GM23338 (cell line): Measurements from ENCODE around the gene RCSD1. TPM values are rescaled to one million over a fixed set of nuclear protein-coding genes. Genes with fewer than 3 reads are reported as not detected.

Experiments
- ATAC-seq: fragments of 200-7000 bp; cut with Tn5 transposase; 3 replicates; pipeline ENCODE4 v1.9.1; 2020
- DNase-seq: peaks from one replicate; pipeline ENCODE4 v3.0.0-alpha.2; 2015; ENCODE audit warnings: low spot score
- H2AFZ ChIP-seq: fragments of 200-600 bp; sonication (generic); 2 replicates; pipeline ENCODE4 v1.8.0; 2016; ENCODE audit warnings: antibody characterized with exemption, mild to moderate bottlenecking, moderate library complexity
- H3F3A ChIP-seq: fragments of 200-600 bp; sonication (generic); replicated peaks from 2 replicates; pipeline ENCODE4 v1.8.0; 2017; ENCODE audit warnings: antibody characterized with exemption, mixed run types, low read depth
- H3K27ac ChIP-seq: fragments of 200-600 bp; sonication (generic); 2 replicates; pipeline ENCODE4 v1.6.1; 2016; ENCODE audit warnings: low read depth
- H3K27me3 ChIP-seq: fragments of 200-600 bp; sonication (generic); 2 replicates; pipeline ENCODE4 v1.8.0; 2016; ENCODE audit warnings: mild to moderate bottlenecking, mixed run types, moderate library complexity; ENCODE audit not compliant: insufficient read depth
- H3K36me3 ChIP-seq: fragments of 200-600 bp; sonication (generic); 2 replicates; pipeline ENCODE4 v1.8.0; 2016; ENCODE audit warnings: mild to moderate bottlenecking; ENCODE audit not compliant: insufficient read depth
- H3K4me1 ChIP-seq: fragments of 200-600 bp; sonication (generic); 2 replicates; pipeline ENCODE4 v1.8.0; 2016; ENCODE audit warnings: mild to moderate bottlenecking, moderate library complexity; ENCODE audit not compliant: insufficient read depth
- H3K4me2 ChIP-seq: fragments of 200-600 bp; sonication (generic); 2 replicates; pipeline ENCODE4 v1.7.1; 2017; ENCODE audit warnings: mixed run types
- H3K4me3 ChIP-seq: fragments of 200-600 bp; sonication (generic); 2 replicates; pipeline ENCODE4 v1.6.1; 2016; ENCODE audit warnings: mixed run types
- H3K79me2 ChIP-seq: fragments of 200-600 bp; sonication (generic); replicated peaks from 2 replicates; pipeline ENCODE4 v1.8.0; 2017; ENCODE audit warnings: mild to moderate bottlenecking; ENCODE audit not compliant: insufficient read depth
- H3K9me2 ChIP-seq: fragments of 200-600 bp; sonication (generic); 2 replicates; pipeline ENCODE4 v1.8.0; 2017; ENCODE audit not compliant: insufficient read depth
- H4K20me1 ChIP-seq: fragments of 200-600 bp; sonication (generic); replicated peaks from 2 replicates; pipeline ENCODE4 v1.8.0; 2017; ENCODE audit warnings: mild to moderate bottlenecking; ENCODE audit not compliant: insufficient read depth
- H3K27ac Mint-ChIP-seq: 2 replicates; pipeline ENCODE4 v1.8.0; 2020; ENCODE audit warnings: inconsistent platforms, mild to moderate bottlenecking, moderate library complexity, mixed read lengths
- H3K27me3 Mint-ChIP-seq: 3 replicates; pipeline ENCODE4 v1.8.0; 2022; ENCODE audit warnings: low read depth, mild to moderate bottlenecking, moderate library complexity, mixed read lengths, inconsistent platforms; ENCODE audit not compliant: insufficient read depth, poor library complexity
- H3K36me3 Mint-ChIP-seq: 3 replicates; pipeline ENCODE4 v1.8.0; 2021; ENCODE audit warnings: low read depth, mild to moderate bottlenecking, inconsistent platforms, moderate library complexity, mixed read lengths
- H3K4me1 Mint-ChIP-seq: 3 replicates; pipeline ENCODE4 v1.8.0; 2020; ENCODE audit warnings: mild to moderate bottlenecking, inconsistent platforms, mixed read lengths
- H3K4me3 Mint-ChIP-seq: 3 replicates; pipeline ENCODE4 v1.8.0; 2021; ENCODE audit warnings: moderate library complexity, mild to moderate bottlenecking, inconsistent platforms, mixed read lengths
- H3K9me3 Mint-ChIP-seq: 3 replicates; pipeline ENCODE4 v1.8.0; 2020; ENCODE audit warnings: moderate library complexity, mild to moderate bottlenecking, inconsistent platforms, mixed read lengths
- CREB1 ChIP-seq: fragments of 250-450 bp; sonication (Bioruptor Pico); IDR thresholded peaks from 2 replicates; pipeline ENCODE4 v1.5.0; 2020; ENCODE audit warnings: low read depth, mild to moderate bottlenecking, moderate library complexity
- EZH2 ChIP-seq: fragments of 200-600 bp; sonication (generic); IDR thresholded peaks from one replicate; pipeline ENCODE4 v1.8.0; 2017; ENCODE audit warnings: antibody characterized with exemption, mild to moderate bottlenecking, low read depth; ENCODE audit not compliant: unreplicated experiment
- EZH2phosphoT487 ChIP-seq: fragments of 200-600 bp; sonication (generic); IDR thresholded peaks from one replicate; pipeline ENCODE4 v1.8.1; 2018; ENCODE audit warnings: antibody characterized with exemption; ENCODE audit not compliant: unreplicated experiment
- JUNB ChIP-seq: IDR thresholded peaks from one replicate; pipeline ENCODE4 v1.6.1; 2016; ENCODE audit warnings: antibody characterized with exemption; ENCODE audit not compliant: unreplicated experiment
- STAT1 ChIP-seq: IDR thresholded peaks from one replicate; pipeline ENCODE4 v1.6.1; 2016; ENCODE audit warnings: antibody characterized with exemption; ENCODE audit not compliant: unreplicated experiment
- ZNF114 ChIP-seq: fragments of 250-450 bp; sonication (Bioruptor Pico); IDR thresholded peaks from 2 replicates; pipeline ENCODE4 v1.5.0; 2020; ENCODE audit warnings: mild to moderate bottlenecking, moderate library complexity
- ZNF331 ChIP-seq: fragments of 250-450 bp; sonication (Bioruptor Pico); IDR thresholded peaks from 2 replicates; pipeline ENCODE4 v1.5.0; 2020; ENCODE audit warnings: low read depth, mild to moderate bottlenecking, moderate library complexity
- polyA plus RNA-seq: library from polyadenylated mRNA; unstranded; fragments of >200 nt; fragmentation: Nextera tagmentation; extraction: Ambion mirVana; gene quantifications from 2 replicates; pipeline ENCODE4 v1.2.1, GENCODE V29; 2016
- total RNA-seq: library from RNA; depleted of rRNA; stranded (reverse); fragments of >200 nt; shearing (Covaris generic); gene quantifications from 2 replicates; pipeline ENCODE4 v1.2.3, GENCODE V29; 2014
- TF ChIP-seq, protein P1 (sequence below), 2 experiments: fragments of 200-600 bp in 1 of 2; sonication (generic) in 1 of 2; conservative IDR thresholded peaks; 2 replicates each; pipeline versions ENCODE4 v1.5.1 to v1.6.1; 2016 to 2017; ENCODE audit warnings: antibody characterized with exemption in 2 of 2, low read depth in 2 of 2, mild to moderate bottlenecking in 2 of 2, moderate library complexity in 1 of 2
- TF ChIP-seq, protein P2 (sequence below): IDR thresholded peaks from 2 replicates; pipeline ENCODE4 v1.6.1; 2016; ENCODE audit warnings: antibody characterized with exemption
- TF ChIP-seq, protein P3 (sequence below): fragments of 250-450 bp; sonication (Bioruptor Pico); IDR thresholded peaks from 2 replicates; pipeline ENCODE4 v1.5.0; 2020; ENCODE audit warnings: mild to moderate bottlenecking, moderate library complexity

Gene RCSD1
- total and polyA plus RNA-seq, 2 experiments from 2014 or later = 0.18 to 0.73 TPM

DNA sequence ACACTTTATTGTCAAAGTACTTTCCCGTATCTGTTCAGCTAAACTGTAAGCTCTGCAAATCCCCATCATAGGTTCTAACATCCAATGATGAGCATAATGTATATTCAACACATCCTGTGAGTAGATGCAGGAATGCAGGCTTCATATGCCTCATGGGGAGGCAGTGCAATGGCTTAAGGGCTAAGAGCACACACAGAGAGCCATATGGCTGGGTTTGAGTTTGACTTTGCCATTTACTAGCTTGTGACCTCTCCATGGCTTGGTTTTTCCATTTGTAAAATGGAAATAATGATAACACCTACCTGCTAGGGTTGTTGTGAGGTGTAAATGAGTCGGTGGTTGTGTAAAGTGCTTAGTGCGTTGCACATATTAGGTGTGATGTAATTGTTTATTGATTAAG lies 13.4 kb downstream of the RCSD1 start:
- no peak for ATAC-seq
- no peaks in the 10 kb centered on the region for H3K4me1 ChIP-seq
- no peaks in the 10 kb centered on the region for H3K9me3 Mint-ChIP-seq
- H3K4me3 Mint-ChIP-seq = no peak overlapping the region
- no peaks in the 10 kb centered on the region for H4K20me1 ChIP-seq
- H3K4me1 Mint-ChIP-seq = no peaks in the 10 kb centered on the region; the same call in 1 of the 3 replicates
- H3K79me2 ChIP-seq = no peaks in the 10 kb centered on the region
- no peaks in the 10 kb centered on the region for H3K36me3 ChIP-seq
- no peak overlapping the region for H3K4me3 ChIP-seq
- no peak for DNase-seq
- no peaks in the 10 kb centered on the region for H3K27me3 ChIP-seq
- H2AFZ ChIP-seq = no peak overlapping the region
- no peak overlapping the region for H3K4me2 ChIP-seq
- H3K27ac Mint-ChIP-seq = no peak overlapping the region
- H3K27me3 Mint-ChIP-seq = peaks cover 4% of the 10 kb centered on the region
- no peaks in the 10 kb centered on the region for H3K9me2 ChIP-seq
- no peaks in the 10 kb centered on the region for H3F3A ChIP-seq
- H3K36me3 Mint-ChIP-seq = no peaks in the 10 kb centered on the region
- H3K27ac ChIP-seq = no peak overlapping the region
- no peak for TF ChIP-seq CREB1 (CRISPR knock-in tag)
- TF ChIP-seq, protein P1, sequence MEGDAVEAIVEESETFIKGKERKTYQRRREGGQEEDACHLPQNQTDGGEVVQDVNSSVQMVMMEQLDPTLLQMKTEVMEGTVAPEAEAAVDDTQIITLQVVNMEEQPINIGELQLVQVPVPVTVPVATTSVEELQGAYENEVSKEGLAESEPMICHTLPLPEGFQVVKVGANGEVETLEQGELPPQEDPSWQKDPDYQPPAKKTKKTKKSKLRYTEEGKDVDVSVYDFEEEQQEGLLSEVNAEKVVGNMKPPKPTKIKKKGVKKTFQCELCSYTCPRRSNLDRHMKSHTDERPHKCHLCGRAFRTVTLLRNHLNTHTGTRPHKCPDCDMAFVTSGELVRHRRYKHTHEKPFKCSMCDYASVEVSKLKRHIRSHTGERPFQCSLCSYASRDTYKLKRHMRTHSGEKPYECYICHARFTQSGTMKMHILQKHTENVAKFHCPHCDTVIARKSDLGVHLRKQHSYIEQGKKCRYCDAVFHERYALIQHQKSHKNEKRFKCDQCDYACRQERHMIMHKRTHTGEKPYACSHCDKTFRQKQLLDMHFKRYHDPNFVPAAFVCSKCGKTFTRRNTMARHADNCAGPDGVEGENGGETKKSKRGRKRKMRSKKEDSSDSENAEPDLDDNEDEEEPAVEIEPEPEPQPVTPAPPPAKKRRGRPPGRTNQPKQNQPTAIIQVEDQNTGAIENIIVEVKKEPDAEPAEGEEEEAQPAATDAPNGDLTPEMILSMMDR (conservative IDR thresholded peaks at IDR 0.05; ENCODE audit: low read depth in 2 of 2) = no peak
- TF ChIP-seq, protein P2, sequence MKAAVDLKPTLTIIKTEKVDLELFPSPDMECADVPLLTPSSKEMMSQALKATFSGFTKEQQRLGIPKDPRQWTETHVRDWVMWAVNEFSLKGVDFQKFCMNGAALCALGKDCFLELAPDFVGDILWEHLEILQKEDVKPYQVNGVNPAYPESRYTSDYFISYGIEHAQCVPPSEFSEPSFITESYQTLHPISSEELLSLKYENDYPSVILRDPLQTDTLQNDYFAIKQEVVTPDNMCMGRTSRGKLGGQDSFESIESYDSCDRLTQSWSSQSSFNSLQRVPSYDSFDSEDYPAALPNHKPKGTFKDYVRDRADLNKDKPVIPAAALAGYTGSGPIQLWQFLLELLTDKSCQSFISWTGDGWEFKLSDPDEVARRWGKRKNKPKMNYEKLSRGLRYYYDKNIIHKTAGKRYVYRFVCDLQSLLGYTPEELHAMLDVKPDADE = no peak

DNA sequence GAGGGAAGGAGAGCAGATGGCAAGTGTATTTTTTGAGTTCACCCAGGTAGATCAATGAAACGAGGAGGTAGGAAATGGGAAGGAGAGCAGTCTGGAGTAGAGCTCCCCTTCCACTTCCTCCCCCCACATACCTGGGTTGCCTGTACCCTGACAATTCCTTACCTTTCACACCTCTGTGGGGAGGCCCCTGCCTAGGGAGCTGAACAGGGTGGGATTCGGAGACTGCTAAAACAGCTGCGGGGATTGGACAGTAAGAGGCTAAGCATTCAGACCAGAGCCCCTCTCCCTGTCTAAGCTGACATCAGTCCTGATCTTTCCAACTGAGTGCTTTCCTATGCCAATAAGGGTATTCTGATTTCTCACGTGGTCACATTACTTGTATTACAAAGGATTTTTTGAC lies 14.5 kb downstream of the RCSD1 start:
- H4K20me1 ChIP-seq = no peaks in the 10 kb centered on the region
- no peak overlapping the region for H2AFZ ChIP-seq
- Mint-ChIP-seq H3K36me3 (no peaks in the 10 kb centered on the region), H3K9me3 (no peaks in the 10 kb centered on the region), H3K27ac (no peak overlapping the region), H3K27me3 (peaks cover 4% of the 10 kb centered on the region), H3K4me1 (peaks cover 8% of the 10 kb centered on the region), H3K4me3 (no peak overlapping the region)
- H3F3A ChIP-seq = no peaks in the 10 kb centered on the region
- DNase-seq (no peak), ATAC-seq (no peak)
- H3K79me2 ChIP-seq = no peaks in the 10 kb centered on the region
- H3K9me2 ChIP-seq = peaks cover 3% of the 10 kb centered on the region; the same call in 1 of the 2 replicates
- H3K36me3 ChIP-seq = no peaks in the 10 kb centered on the region
- no peak for TF ChIP-seq STAT1
- no peak for TF ChIP-seq ZNF114 (CRISPR knock-in tag)
- no peak for TF ChIP-seq EZH2
- TF ChIP-seq, protein P2 = no peak
- TF ChIP-seq CREB1 (CRISPR knock-in tag) = no peak
- no peak for TF ChIP-seq ZNF331 (CRISPR knock-in tag)
- TF ChIP-seq, protein P3, sequence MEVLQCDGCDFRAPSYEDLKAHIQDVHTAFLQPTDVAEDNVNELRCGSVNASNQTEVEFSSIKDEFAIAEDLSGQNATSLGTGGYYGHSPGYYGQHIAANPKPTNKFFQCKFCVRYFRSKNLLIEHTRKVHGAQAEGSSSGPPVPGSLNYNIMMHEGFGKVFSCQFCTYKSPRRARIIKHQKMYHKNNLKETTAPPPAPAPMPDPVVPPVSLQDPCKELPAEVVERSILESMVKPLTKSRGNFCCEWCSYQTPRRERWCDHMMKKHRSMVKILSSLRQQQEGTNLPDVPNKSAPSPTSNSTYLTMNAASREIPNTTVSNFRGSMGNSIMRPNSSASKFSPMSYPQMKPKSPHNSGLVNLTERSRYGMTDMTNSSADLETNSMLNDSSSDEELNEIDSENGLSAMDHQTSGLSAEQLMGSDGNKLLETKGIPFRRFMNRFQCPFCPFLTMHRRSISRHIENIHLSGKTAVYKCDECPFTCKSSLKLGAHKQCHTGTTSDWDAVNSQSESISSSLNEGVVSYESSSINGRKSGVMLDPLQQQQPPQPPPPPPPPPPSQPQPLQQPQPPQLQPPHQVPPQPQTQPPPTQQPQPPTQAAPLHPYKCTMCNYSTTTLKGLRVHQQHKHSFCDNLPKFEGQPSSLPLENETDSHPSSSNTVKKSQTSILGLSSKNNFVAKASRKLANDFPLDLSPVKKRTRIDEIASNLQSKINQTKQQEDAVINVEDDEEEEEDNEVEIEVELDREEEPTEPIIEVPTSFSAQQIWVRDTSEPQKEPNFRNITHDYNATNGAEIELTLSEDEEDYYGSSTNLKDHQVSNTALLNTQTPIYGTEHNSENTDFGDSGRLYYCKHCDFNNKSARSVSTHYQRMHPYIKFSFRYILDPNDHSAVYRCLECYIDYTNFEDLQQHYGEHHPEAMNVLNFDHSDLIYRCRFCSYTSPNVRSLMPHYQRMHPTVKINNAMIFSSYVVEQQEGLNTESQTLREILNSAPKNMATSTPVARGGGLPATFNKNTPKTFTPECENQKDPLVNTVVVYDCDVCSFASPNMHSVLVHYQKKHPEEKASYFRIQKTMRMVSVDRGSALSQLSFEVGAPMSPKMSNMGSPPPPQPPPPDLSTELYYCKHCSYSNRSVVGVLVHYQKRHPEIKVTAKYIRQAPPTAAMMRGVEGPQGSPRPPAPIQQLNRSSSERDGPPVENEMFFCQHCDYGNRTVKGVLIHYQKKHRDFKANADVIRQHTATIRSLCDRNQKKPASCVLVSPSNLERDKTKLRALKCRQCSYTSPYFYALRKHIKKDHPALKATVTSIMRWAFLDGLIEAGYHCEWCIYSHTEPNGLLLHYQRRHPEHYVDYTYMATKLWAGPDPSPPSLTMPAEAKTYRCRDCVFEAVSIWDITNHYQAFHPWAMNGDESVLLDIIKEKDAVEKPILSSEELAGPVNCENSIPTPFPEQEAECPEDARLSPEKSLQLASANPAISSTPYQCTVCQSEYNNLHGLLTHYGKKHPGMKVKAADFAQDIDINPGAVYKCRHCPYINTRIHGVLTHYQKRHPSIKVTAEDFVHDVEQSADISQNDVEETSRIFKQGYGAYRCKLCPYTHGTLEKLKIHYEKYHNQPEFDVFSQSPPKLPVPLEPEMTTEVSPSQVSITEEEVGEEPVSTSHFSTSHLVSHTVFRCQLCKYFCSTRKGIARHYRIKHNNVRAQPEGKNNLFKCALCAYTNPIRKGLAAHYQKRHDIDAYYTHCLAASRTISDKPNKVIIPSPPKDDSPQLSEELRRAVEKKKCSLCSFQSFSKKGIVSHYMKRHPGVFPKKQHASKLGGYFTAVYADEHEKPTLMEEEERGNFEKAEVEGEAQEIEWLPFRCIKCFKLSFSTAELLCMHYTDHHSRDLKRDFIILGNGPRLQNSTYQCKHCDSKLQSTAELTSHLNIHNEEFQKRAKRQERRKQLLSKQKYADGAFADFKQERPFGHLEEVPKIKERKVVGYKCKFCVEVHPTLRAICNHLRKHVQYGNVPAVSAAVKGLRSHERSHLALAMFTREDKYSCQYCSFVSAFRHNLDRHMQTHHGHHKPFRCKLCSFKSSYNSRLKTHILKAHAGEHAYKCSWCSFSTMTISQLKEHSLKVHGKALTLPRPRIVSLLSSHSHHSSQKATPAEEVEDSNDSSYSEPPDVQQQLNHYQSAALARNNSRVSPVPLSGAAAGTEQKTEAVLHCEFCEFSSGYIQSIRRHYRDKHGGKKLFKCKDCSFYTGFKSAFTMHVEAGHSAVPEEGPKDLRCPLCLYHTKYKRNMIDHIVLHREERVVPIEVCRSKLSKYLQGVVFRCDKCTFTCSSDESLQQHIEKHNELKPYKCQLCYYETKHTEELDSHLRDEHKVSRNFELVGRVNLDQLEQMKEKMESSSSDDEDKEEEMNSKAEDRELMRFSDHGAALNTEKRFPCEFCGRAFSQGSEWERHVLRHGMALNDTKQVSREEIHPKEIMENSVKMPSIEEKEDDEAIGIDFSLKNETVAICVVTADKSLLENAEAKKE = no peak
- TF ChIP-seq EZH2phosphoT487 = no peak
- TF ChIP-seq JUNB = no peak
- H3K27me3 ChIP-seq = no peaks in the 10 kb centered on the region
- no peak overlapping the region for H3K4me2 ChIP-seq
- H3K27ac ChIP-seq = no peak overlapping the region
- no peaks in the 10 kb centered on the region for H3K4me1 ChIP-seq
- no peak overlapping the region for H3K4me3 ChIP-seq
